Gastrocnemius medialis (tissue), 4 donors: ENCODE results near the gene FZD4. TPM values are rescaled to one million over a fixed set of nuclear protein-coding genes. Genes with fewer than 3 reads are reported as not detected.
"Not testable (repeated sequence)": the region's sequence is repeated elsewhere in the genome, so short reads cannot be mapped to it uniquely, and the experiment has no call there.

Experiments used
- ATAC-seq, 2 donors: fragments of 150-250 bp; one replicate each; pipeline ENCODE4 v1.9.1; 2016
- DNase-seq, 2 donors: peaks; one replicate each; pipeline ENCODE4 v3.0.0-alpha.2; 2019
- H3K27ac ChIP-seq, 4 donors: fragments of 200-600 bp; sonication (generic); 1 replicate in 1 of 4; 2 replicates in 3 of 4; pipeline ENCODE4 v1.5.1; 2016 to 2018; ENCODE audit warnings: mild to moderate bottlenecking in 2 of 4, moderate library complexity in 1 of 4
- H3K27me3 ChIP-seq, 3 donors: fragments of 200-600 bp; sonication (generic) in 2 of 3; 1 replicate in 1 of 3; 2 replicates in 2 of 3; pipeline versions ENCODE4 v1.5.1 to v1.6.0; 2016 to 2019; ENCODE audit warnings: mild to moderate bottlenecking in 1 of 3, moderate library complexity in 1 of 3
- H3K36me3 ChIP-seq, 2 donors: fragments of 200-600 bp; sonication (generic) in 1 of 2; one replicate each; pipeline ENCODE4 v1.5.1; 2017 to 2018
- H3K4me1 ChIP-seq, 2 donors: fragments of 200-600 bp; sonication (generic) in 1 of 2; one replicate each; pipeline ENCODE4 v1.5.1; 2016 to 2017; ENCODE audit warnings: mild to moderate bottlenecking in 2 of 2
- H3K4me3 ChIP-seq, 4 donors: fragments of 200-600 bp; sonication (generic) in 3 of 4; 1 replicate in 1 of 4; 2 replicates in 3 of 4; pipeline ENCODE4 v1.5.1; 2016 to 2019; ENCODE audit warnings: mild to moderate bottlenecking in 2 of 4
- H3K9me3 ChIP-seq, 3 donors: fragments of 200-600 bp; sonication (generic) in 2 of 3; 1 replicate in 1 of 3; 2 replicates in 2 of 3; pipeline ENCODE4 v1.5.1; 2016 to 2019
- CTCF ChIP-seq, 5 experiments: fragments of 450-650 bp in 3 of 5; fragments of 200-600 bp in 2 of 5; sonication (generic) in 2 of 5; IDR thresholded peaks in 4 of 5; conservative IDR thresholded peaks in 1 of 5; 1 replicate in 4 of 5; 2 replicates in 1 of 5; pipeline ENCODE4 v1.5.1; 2016 to 2019; ENCODE audit warnings: antibody characterized with exemption in 5 of 5, mild to moderate bottlenecking in 3 of 5, moderate library complexity in 3 of 5
- POLR2A ChIP-seq, 2 donors: fragments of 450-650 bp; IDR thresholded peaks; one replicate each; pipeline ENCODE4 v1.6.1; 2017; ENCODE audit warnings: antibody characterized with exemption in 2 of 2, mild to moderate bottlenecking in 2 of 2, moderate library complexity in 2 of 2
- in situ Hi-C, 4 donors: fragments of 200-750 bp; cut with MboI; loops; one replicate each; pipeline versions ENCODE4 v1.15.0 to v1.8.0; 2017; ENCODE audit warnings: low sequenced_read_pairs in 4 of 4
- intact Hi-C: fragments of 100-400 bp; cut with DNase I; formaldehyde crosslinking; loops from one replicate; pipeline ENCODE4 v1.15.1; 2023; ENCODE audit warnings: low total_unique reads
- total RNA-seq, 4 donors: library from RNA; depleted of rRNA; stranded (reverse); fragments of >200 nt; gene quantifications; one replicate each; pipeline versions ENCODE4 v1.1.0 to v1.2.3, GENCODE V29; 2016

Gene FZD4
- total RNA-seq, 4 donors from 2014 or later = 31.7 to 52.2 (median 39.1) TPM

- intact Hi-C loops (no loop called here), in situ Hi-C loops (no loop called here)
- H3K4me1 ChIP-seq = peaks cover 7 to 10% of the 10 kb centered on the region in 2 donors
- H3K27me3 ChIP-seq = no peaks in the 10 kb centered on the region
- no peaks in the 10 kb centered on the region for H3K9me3 ChIP-seq
- TF ChIP-seq CTCF (IDR thresholded peaks at IDR 0.05 in 4 of 5, conservative IDR thresholded peaks at IDR 0.05 in 1 of 5) (no peak), POLR2A (IDR thresholded peaks at IDR 0.05) (no peak)
- no peak overlapping the region for H3K4me3 ChIP-seq
- peak overlapping the region; percentile 22 to 49 (median 38) for H3K27ac ChIP-seq
- ATAC-seq = peak in 1 of 2 donors; percentile 63
- no peaks in the 10 kb centered on the region for H3K36me3 ChIP-seq
- DNase-seq = no peak
These were observed 38.9 kb downstream of the FZD4 start for GRCh38 chr11:86916330-86916729.

- H3K4me3 ChIP-seq, DNase-seq, H3K36me3 ChIP-seq, in situ Hi-C loops, intact Hi-C loops, ATAC-seq, H3K4me1 ChIP-seq, H3K9me3 ChIP-seq, H3K27me3 ChIP-seq: not testable (repeated sequence)
- peak overlapping the region; percentile 22 to 49 (median 38) for H3K27ac ChIP-seq
These were observed 39.3 kb downstream of the FZD4 start for GRCh38 chr11:86915850-86916249.

- TF ChIP-seq CTCF (IDR thresholded peaks at IDR 0.05 in 4 of 5, conservative IDR thresholded peaks at IDR 0.05 in 1 of 5) = no peak
- TF ChIP-seq POLR2A (IDR thresholded peaks at IDR 0.05) = no peak
- in situ Hi-C loops (no loop called here), intact Hi-C loops (no loop called here)
- no peak overlapping the region for H3K4me3 ChIP-seq
- H3K27ac ChIP-seq = no peak overlapping the region
- no peak for ATAC-seq
- H3K27me3 ChIP-seq = no peaks in the 10 kb centered on the region
- H3K9me3 ChIP-seq = no peaks in the 10 kb centered on the region
- DNase-seq = no peak
- H3K36me3 ChIP-seq = no peaks in the 10 kb centered on the region
- peaks cover 7 to 10% of the 10 kb centered on the region in 2 donors for H3K4me1 ChIP-seq
These were observed 40.2 kb downstream of the FZD4 start for GRCh38 chr11:86914865-86915519.

- DNase-seq (no peak), ATAC-seq (no peak)
- Histone ChIP-seq H3K27me3 (no peaks in the 10 kb centered on the region), H3K27ac (no peak overlapping the region), H3K4me1 (peaks cover 0 to 7% of the 10 kb centered on the region in 2 donors), H3K36me3 (no peaks in the 10 kb centered on the region), H3K9me3 (no peaks in the 10 kb centered on the region), H3K4me3 (no peak overlapping the region)
- in situ Hi-C loops (no loop called here), intact Hi-C loops (no loop called here)
- no peak for TF ChIP-seq CTCF (IDR thresholded peaks at IDR 0.05 in 4 of 5, conservative IDR thresholded peaks at IDR 0.05 in 1 of 5)
- no peak for TF ChIP-seq POLR2A (IDR thresholded peaks at IDR 0.05)
These were observed 43.0 kb downstream of the FZD4 start for GRCh38 chr11:86912238-86912637.

- no peak for ATAC-seq
- no peaks in the 10 kb centered on the region for H3K4me1 ChIP-seq
- H3K27me3 ChIP-seq = no peaks in the 10 kb centered on the region
- in situ Hi-C loops (no loop called here), intact Hi-C loops (no loop called here)
- no peak overlapping the region for H3K27ac ChIP-seq
- H3K9me3 ChIP-seq = no peaks in the 10 kb centered on the region
- no peak overlapping the region for H3K4me3 ChIP-seq
- no peaks in the 10 kb centered on the region for H3K36me3 ChIP-seq
- DNase-seq = no peak
- no peak for TF ChIP-seq POLR2A (IDR thresholded peaks at IDR 0.05)
- TF ChIP-seq CTCF (IDR thresholded peaks at IDR 0.05 in 4 of 5, conservative IDR thresholded peaks at IDR 0.05 in 1 of 5) = no peak
These were observed 44.6 kb downstream of the FZD4 start for GRCh38 chr11:86910592-86910991.
